HG03060 (cell line): ENCODE results near the gene TSTD1.
"Not testable (repeated sequence)": the region's sequence is repeated elsewhere in the genome, so short reads cannot be mapped to it uniquely, and the experiment has no call there.

Experiments
- ATAC-seq: cut with Tn5 transposase; IDR thresholded peaks from one replicate; pipeline ENCODE4 v1.9.1; 2021; ENCODE audit warnings: low read depth, moderate number of reproducible peaks; ENCODE audit not compliant: unreplicated experiment

Gene TSTD1

GRCh38 chr1:161013131-161013487, 25.7 kb downstream of the TSTD1 start:
- ATAC-seq: peak; percentile 11

- ATAC-seq: no peak
Observed at GRCh38 chr1:161012420-161012819, 26.3 kb downstream of the TSTD1 start.

- ATAC-seq: no peak
Observed at GRCh38 chr1:161009602-161010211, 29.1 kb downstream of the TSTD1 start.

- ATAC-seq: no peak
Observed at GRCh38 chr1:161008869-161009510, 29.8 kb downstream of the TSTD1 start.

GRCh38 chr1:161007369-161007768, 31.4 kb downstream of the TSTD1 start:
- ATAC-seq: no peak

GRCh38 chr1:161006563-161006962, 32.2 kb downstream of the TSTD1 start:
- ATAC-seq: no peak

- no peak for ATAC-seq
Observed at GRCh38 chr1:161001525-161001924, 37.2 kb downstream of the TSTD1 start.

- no peak for ATAC-seq
Observed at GRCh38 chr1:161000736-161001480, 37.9 kb downstream of the TSTD1 start.

- no peak for ATAC-seq
Observed at GRCh38 chr1:160999376-160999775, 39.4 kb downstream of the TSTD1 start.

GRCh38 chr1:160997323-160998038, 41.3 kb downstream of the TSTD1 start:
- ATAC-seq: no peak

- ATAC-seq: no peak
Observed at GRCh38 chr1:160996178-160996577, 42.6 kb downstream of the TSTD1 start.

GRCh38 chr1:160993544-160994193, 45.1 kb downstream of the TSTD1 start:
- ATAC-seq: no peak

GRCh38 chr1:160992036-160992435, 46.7 kb downstream of the TSTD1 start:
- not testable (repeated sequence) for ATAC-seq
